Neural cell (in vitro differentiated cells): ENCODE measurements around the gene UCN2. TPM values are rescaled to one million over a fixed set of nuclear protein-coding genes. Genes with fewer than 3 reads are reported as not detected.

Source experiments
- H2AFZ ChIP-seq: fragments of 200-600, 300-800 bp; sonication (generic), shearing (Covaris generic); 2 replicates; pipeline ENCODE4 v1.6.0; 2014; ENCODE audit warnings: low read depth, mild to moderate bottlenecking, antibody characterized with exemption, low read length, moderate library complexity
- H3F3A ChIP-seq: fragments of 200-600 bp; shearing (Covaris generic); 2 replicates; pipeline ENCODE4 v1.6.1; 2016; ENCODE audit warnings: mild to moderate bottlenecking, moderate library complexity, mixed read lengths, antibody characterized with exemption, low read length; ENCODE audit not compliant: insufficient read depth, poor library complexity, severe bottlenecking
- H3K27ac ChIP-seq: fragments of 200-600, 300-800 bp; sonication (generic), shearing (Covaris generic); 2 replicates; pipeline ENCODE4 v1.5.1; 2014; ENCODE audit warnings: mild to moderate bottlenecking, low read length, moderate library complexity
- H3K27me3 ChIP-seq: fragments of 300-800, 200-600 bp; sonication (generic), shearing (Covaris generic); 2 replicates; pipeline ENCODE4 v1.6.0; 2014; ENCODE audit warnings: mild to moderate bottlenecking, low read depth, low read length, moderate library complexity; ENCODE audit not compliant: insufficient read depth
- H3K36me3 ChIP-seq: fragments of 300-800, 200-600 bp; sonication (generic), shearing (Covaris generic); 2 replicates; pipeline ENCODE4 v1.5.1; 2014; ENCODE audit warnings: mild to moderate bottlenecking, antibody characterized with exemption, low read length, moderate library complexity; ENCODE audit not compliant: insufficient read depth
- H3K4me2 ChIP-seq: fragments of 300-800, 200-600 bp; sonication (generic), shearing (Covaris generic); 2 replicates; pipeline ENCODE4 v1.6.0; 2014; ENCODE audit warnings: mild to moderate bottlenecking, low read length
- H3K4me3 ChIP-seq: fragments of 300-800, 200-600 bp; sonication (generic), shearing (Covaris generic); 2 replicates; pipeline ENCODE4 v1.5.1; 2014; ENCODE audit warnings: mild to moderate bottlenecking, low read length, moderate library complexity
- H3K79me2 ChIP-seq: fragments of 200-600 bp; shearing (Covaris generic); replicated peaks from 2 replicates; pipeline ENCODE4 v1.6.0; 2014; ENCODE audit warnings: mild to moderate bottlenecking, low read length, moderate library complexity; ENCODE audit not compliant: insufficient read depth
- H3K9ac ChIP-seq: fragments of 300-800, 200-600 bp; sonication (generic), shearing (Covaris generic); 2 replicates; pipeline ENCODE4 v1.6.1; 2016; ENCODE audit warnings: mild to moderate bottlenecking, low read length, mixed read lengths
- H3K9me2 ChIP-seq: fragments of 200-600 bp; shearing (Covaris generic); 2 replicates; pipeline ENCODE4 v1.6.1; 2016; ENCODE audit warnings: mild to moderate bottlenecking, low read length, mixed read lengths; ENCODE audit not compliant: insufficient read depth
- H3K9me3 ChIP-seq: fragments of 200-600, 300-800 bp; sonication (generic), shearing (Covaris generic); 2 replicates; pipeline ENCODE4 v1.6.1; 2016; ENCODE audit warnings: mild to moderate bottlenecking, mixed run types, low read length, moderate library complexity, mixed read lengths
- H4K20me1 ChIP-seq: fragments of 200-600 bp; shearing (Covaris generic); 2 replicates; pipeline ENCODE4 v1.6.1; 2016; ENCODE audit warnings: mild to moderate bottlenecking, mixed run types; ENCODE audit not compliant: insufficient read depth
- EP300 ChIP-seq: fragments of 450-650 bp; conservative IDR thresholded peaks from 2 replicates; pipeline ENCODE4 v1.6.1; 2014; ENCODE audit warnings: antibody characterized with exemption, mild to moderate bottlenecking, moderate library complexity; ENCODE audit not compliant: poor library complexity, severe bottlenecking
- EZH2 ChIP-seq: fragments of 200-600, 300-800 bp; shearing (Covaris generic), sonication (generic); IDR thresholded peaks from 2 replicates; pipeline ENCODE4 v1.6.1; 2014; ENCODE audit warnings: antibody characterized with exemption, low read length, borderline replicate concordance, mild to moderate bottlenecking; ENCODE audit not compliant: insufficient read depth, poor library complexity, severe bottlenecking
- MXI1 ChIP-seq: fragments of 450-650 bp; conservative IDR thresholded peaks from 2 replicates; pipeline ENCODE4 v1.6.1; 2014; ENCODE audit warnings: antibody characterized with exemption, mild to moderate bottlenecking; ENCODE audit not compliant: poor library complexity, severe bottlenecking
- POLR2AphosphoS5 ChIP-seq: IDR thresholded peaks from 2 replicates; pipeline ENCODE4 v1.6.1; 2012
- RAD21 ChIP-seq: fragments of 450-650 bp; conservative IDR thresholded peaks from 2 replicates; pipeline ENCODE4 v1.6.1; 2014; ENCODE audit warnings: antibody characterized with exemption, mild to moderate bottlenecking, moderate library complexity
- SMC3 ChIP-seq: fragments of 450-650 bp; conservative IDR thresholded peaks from 2 replicates; pipeline ENCODE4 v1.6.1; 2014; ENCODE audit warnings: antibody characterized with exemption, mild to moderate bottlenecking, moderate library complexity; ENCODE audit not compliant: poor library complexity
- TAF1 ChIP-seq: IDR thresholded peaks from 2 replicates; pipeline ENCODE4 v1.6.1; 2012; ENCODE audit warnings: low read depth
- polyA plus RNA-seq: library from polyadenylated mRNA; depleted of rRNA; stranded (reverse); fragments of >200 nt; gene quantifications from 2 replicates; pipeline ENCODE4 v1.2.3, GENCODE V29; 2014
- TF ChIP-seq, protein P1 (sequence below): fragments of 450-650 bp; IDR thresholded peaks from 2 replicates; pipeline ENCODE4 v1.5.1; 2014; ENCODE audit warnings: antibody characterized with exemption, mild to moderate bottlenecking, moderate library complexity; ENCODE audit not compliant: poor library complexity, severe bottlenecking
- TF ChIP-seq, protein P2 (sequence below): IDR thresholded peaks from 2 replicates; pipeline ENCODE4 v1.6.1; 2012; ENCODE audit warnings: borderline replicate concordance

UCN2 gene
- polyA plus RNA-seq, 1 donor from 2014 or later: 0.68 TPM

DNA sequence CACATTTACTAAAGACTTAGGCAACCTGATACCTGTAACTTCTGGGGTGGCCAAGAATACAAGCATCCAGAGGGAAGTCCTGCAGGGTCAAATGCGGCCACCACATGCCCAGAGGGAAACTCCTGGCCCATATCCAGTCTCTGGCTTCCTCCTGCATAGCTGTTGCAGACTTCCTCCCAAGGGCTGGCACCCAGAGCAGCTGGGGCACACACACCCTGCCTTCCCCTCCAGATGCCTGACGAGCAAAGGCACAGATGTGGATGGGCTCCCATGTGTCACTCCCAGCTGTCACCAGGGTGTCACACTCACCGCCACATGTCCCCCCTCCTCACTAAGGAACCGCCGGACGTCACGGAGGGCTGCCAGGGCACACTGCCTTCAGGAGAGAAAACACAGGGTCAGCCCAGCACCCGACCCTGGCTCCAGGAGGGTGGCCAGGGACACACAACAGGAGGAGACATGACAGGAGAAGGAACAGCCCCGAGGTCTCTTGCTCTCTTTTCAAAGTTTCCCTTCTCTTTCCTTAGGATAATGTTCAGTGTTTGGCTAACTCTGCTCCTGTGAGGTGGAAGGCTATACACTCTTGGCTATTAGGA, 20.2 kb downstream of the UCN2 start:
- Histone ChIP-seq H3K9me2 (no peaks in the 10 kb centered on the region), H3K4me2 (no peak overlapping the region), H3K9me3 (no peaks in the 10 kb centered on the region), H2AFZ (no peak overlapping the region), H3K27me3 (no peaks in the 10 kb centered on the region), H3K4me3 (no peak overlapping the region), H3K79me2 (no peaks in the 10 kb centered on the region), H4K20me1 (no peaks in the 10 kb centered on the region), H3K36me3 (no peaks in the 10 kb centered on the region), H3K27ac (no peak overlapping the region), H3K9ac (no peak overlapping the region), H3F3A (no peaks in the 10 kb centered on the region)
- TF ChIP-seq EP300 (no peak), TAF1 (no peak), EZH2 (no peak), RAD21 (no peak), MXI1 (no peak), POLR2AphosphoS5 (no peak)

DNA sequence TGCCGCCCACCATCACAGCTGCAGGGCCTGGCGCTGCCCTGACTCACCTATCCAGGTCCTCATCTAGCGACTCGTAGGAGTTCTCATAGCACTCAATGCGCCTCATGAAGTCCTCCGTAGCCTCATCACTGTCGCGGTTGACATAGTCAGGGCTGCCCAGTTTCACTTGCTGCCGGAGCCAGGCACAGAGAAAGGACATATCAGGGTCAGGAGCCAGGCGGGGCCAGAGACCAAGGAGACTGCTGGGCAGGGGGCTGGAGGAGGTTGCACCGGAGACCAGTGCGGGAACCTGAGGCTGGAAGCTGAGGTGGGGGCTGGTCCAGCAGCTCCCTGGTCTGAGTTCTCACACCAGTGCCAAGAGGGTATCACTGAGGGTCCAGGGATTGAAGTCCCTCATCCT, 25.1 kb downstream of the UCN2 start:
- Histone ChIP-seq H3K9me3 (no peaks in the 10 kb centered on the region), H3F3A (no peaks in the 10 kb centered on the region), H3K9ac (no peak overlapping the region), H2AFZ (no peak overlapping the region), H3K36me3 (no peaks in the 10 kb centered on the region), H3K27ac (no peak overlapping the region), H3K27me3 (no peaks in the 10 kb centered on the region), H3K79me2 (no peaks in the 10 kb centered on the region), H4K20me1 (no peaks in the 10 kb centered on the region), H3K9me2 (no peaks in the 10 kb centered on the region), H3K4me2 (no peak overlapping the region), H3K4me3 (no peak overlapping the region)
- TF ChIP-seq RAD21 (no peak), SMC3 (no peak), POLR2AphosphoS5 (no peak), TAF1 (no peak), EP300 (no peak)
- TF ChIP-seq, protein P1, sequence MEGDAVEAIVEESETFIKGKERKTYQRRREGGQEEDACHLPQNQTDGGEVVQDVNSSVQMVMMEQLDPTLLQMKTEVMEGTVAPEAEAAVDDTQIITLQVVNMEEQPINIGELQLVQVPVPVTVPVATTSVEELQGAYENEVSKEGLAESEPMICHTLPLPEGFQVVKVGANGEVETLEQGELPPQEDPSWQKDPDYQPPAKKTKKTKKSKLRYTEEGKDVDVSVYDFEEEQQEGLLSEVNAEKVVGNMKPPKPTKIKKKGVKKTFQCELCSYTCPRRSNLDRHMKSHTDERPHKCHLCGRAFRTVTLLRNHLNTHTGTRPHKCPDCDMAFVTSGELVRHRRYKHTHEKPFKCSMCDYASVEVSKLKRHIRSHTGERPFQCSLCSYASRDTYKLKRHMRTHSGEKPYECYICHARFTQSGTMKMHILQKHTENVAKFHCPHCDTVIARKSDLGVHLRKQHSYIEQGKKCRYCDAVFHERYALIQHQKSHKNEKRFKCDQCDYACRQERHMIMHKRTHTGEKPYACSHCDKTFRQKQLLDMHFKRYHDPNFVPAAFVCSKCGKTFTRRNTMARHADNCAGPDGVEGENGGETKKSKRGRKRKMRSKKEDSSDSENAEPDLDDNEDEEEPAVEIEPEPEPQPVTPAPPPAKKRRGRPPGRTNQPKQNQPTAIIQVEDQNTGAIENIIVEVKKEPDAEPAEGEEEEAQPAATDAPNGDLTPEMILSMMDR: no peak

DNA sequence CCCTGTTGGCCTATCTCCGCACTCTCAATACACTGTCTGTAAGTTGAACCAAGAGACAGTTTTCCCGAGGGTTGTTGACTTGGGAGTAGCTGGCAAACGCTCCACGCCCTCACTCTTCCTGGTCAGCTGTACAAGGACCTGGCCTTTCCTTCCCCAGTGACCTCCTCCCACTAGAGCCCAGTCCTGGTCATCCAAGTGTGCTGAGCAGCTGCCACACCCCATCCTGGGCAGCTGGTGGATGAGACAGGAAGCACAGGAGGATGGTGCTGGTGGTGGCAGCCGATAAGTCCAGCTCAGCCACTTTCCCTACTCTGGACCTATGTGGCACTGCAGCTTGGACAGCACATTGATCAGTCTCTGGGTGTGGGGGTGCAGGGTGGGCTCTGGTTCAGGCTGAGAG, 26.8 kb downstream of the UCN2 start:
- no peak overlapping the region for H3K9ac ChIP-seq
- no peak overlapping the region for H2AFZ ChIP-seq
- H3K36me3 ChIP-seq: peaks cover 5% of the 10 kb centered on the region

More for the DNA sequence above, 26.8 kb downstream of the UCN2 start:
- H3K4me2 ChIP-seq: no peak overlapping the region
- H4K20me1 ChIP-seq: no peaks in the 10 kb centered on the region
- no peaks in the 10 kb centered on the region for H3K9me2 ChIP-seq
- no peaks in the 10 kb centered on the region for H3K79me2 ChIP-seq
- no peaks in the 10 kb centered on the region for H3K9me3 ChIP-seq
- no peak overlapping the region for H3K27ac ChIP-seq
- H3K4me3 ChIP-seq: no peak overlapping the region
- H3F3A ChIP-seq: no peaks in the 10 kb centered on the region
- TF ChIP-seq SMC3: no peak
- TF ChIP-seq RAD21: no peak
- TF ChIP-seq EP300: no peak
- TF ChIP-seq, protein P2, sequence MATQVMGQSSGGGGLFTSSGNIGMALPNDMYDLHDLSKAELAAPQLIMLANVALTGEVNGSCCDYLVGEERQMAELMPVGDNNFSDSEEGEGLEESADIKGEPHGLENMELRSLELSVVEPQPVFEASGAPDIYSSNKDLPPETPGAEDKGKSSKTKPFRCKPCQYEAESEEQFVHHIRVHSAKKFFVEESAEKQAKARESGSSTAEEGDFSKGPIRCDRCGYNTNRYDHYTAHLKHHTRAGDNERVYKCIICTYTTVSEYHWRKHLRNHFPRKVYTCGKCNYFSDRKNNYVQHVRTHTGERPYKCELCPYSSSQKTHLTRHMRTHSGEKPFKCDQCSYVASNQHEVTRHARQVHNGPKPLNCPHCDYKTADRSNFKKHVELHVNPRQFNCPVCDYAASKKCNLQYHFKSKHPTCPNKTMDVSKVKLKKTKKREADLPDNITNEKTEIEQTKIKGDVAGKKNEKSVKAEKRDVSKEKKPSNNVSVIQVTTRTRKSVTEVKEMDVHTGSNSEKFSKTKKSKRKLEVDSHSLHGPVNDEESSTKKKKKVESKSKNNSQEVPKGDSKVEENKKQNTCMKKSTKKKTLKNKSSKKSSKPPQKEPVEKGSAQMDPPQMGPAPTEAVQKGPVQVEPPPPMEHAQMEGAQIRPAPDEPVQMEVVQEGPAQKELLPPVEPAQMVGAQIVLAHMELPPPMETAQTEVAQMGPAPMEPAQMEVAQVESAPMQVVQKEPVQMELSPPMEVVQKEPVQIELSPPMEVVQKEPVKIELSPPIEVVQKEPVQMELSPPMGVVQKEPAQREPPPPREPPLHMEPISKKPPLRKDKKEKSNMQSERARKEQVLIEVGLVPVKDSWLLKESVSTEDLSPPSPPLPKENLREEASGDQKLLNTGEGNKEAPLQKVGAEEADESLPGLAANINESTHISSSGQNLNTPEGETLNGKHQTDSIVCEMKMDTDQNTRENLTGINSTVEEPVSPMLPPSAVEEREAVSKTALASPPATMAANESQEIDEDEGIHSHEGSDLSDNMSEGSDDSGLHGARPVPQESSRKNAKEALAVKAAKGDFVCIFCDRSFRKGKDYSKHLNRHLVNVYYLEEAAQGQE: no peak
- no peak for TF ChIP-seq EZH2
- no peak for TF ChIP-seq POLR2AphosphoS5
- TF ChIP-seq MXI1: no peak
- no peak for TF ChIP-seq TAF1
- TF ChIP-seq, protein P1: no peak
- H3K27me3 ChIP-seq: no peaks in the 10 kb centered on the region
